Loucy (cell line): ENCODE data around the gene KRTAP19-6.

Experiments
- H2AFZ ChIP-seq: fragments of 200-600 bp; sonication (generic); 2 replicates; pipeline ENCODE4 v1.6.0; 2016; ENCODE audit warnings: antibody characterized with exemption, mild to moderate bottlenecking, low read length, moderate library complexity
- H3F3A ChIP-seq: fragments of 200-600 bp; 2 replicates; pipeline ENCODE4 v1.6.0; 2016; ENCODE audit warnings: antibody characterized with exemption, low read depth, mild to moderate bottlenecking
- H3K27me3 ChIP-seq: fragments of 200-600 bp; sonication (generic); 2 replicates; pipeline ENCODE4 v1.6.1; 2014; ENCODE audit warnings: low read length, mild to moderate bottlenecking; ENCODE audit not compliant: insufficient read depth, poor library complexity, severe bottlenecking
- H3K36me3 ChIP-seq: fragments of 200-600 bp; sonication (generic); 2 replicates; pipeline ENCODE4 v1.6.1; 2016; ENCODE audit warnings: low read length; ENCODE audit not compliant: insufficient read depth
- H3K4me1 ChIP-seq: fragments of 200-600 bp; sonication (generic); 2 replicates; pipeline ENCODE4 v1.5.1; 2014; ENCODE audit warnings: low read length, mild to moderate bottlenecking; ENCODE audit not compliant: insufficient read depth, poor library complexity, severe bottlenecking
- H3K4me2 ChIP-seq: fragments of 200-600 bp; sonication (generic); 2 replicates; pipeline ENCODE4 v1.6.0; 2014; ENCODE audit warnings: antibody characterized with exemption, low read length, low read depth, mild to moderate bottlenecking; ENCODE audit not compliant: poor library complexity, severe bottlenecking
- H3K4me3 ChIP-seq: fragments of 200-600 bp; sonication (generic); 2 replicates; pipeline ENCODE4 v1.5.1; 2014; ENCODE audit warnings: low read length, mild to moderate bottlenecking, mixed read lengths; ENCODE audit not compliant: poor library complexity, severe bottlenecking
- H3K79me2 ChIP-seq: fragments of 200-600 bp; sonication (generic); 2 replicates; pipeline ENCODE4 v1.6.1; 2014; ENCODE audit warnings: low read length; ENCODE audit not compliant: insufficient read depth
- H3K9ac ChIP-seq: fragments of 200-600 bp; sonication (generic); 2 replicates; pipeline ENCODE4 v1.6.0; 2014; ENCODE audit warnings: mild to moderate bottlenecking, low read depth, low read length, moderate library complexity; ENCODE audit not compliant: poor library complexity, severe bottlenecking
- H3K9me2 ChIP-seq: fragments of 200-600 bp; sonication (generic); replicated peaks from 2 replicates; pipeline ENCODE4 v1.6.1; 2016; ENCODE audit warnings: low read depth, low read length, mixed read lengths
- H3K9me3 ChIP-seq: fragments of 200-600 bp; sonication (generic); 2 replicates; pipeline ENCODE4 v1.6.1; 2014; ENCODE audit warnings: mild to moderate bottlenecking, antibody characterized with exemption, low read length, low read depth; ENCODE audit not compliant: insufficient read depth
- H4K20me1 ChIP-seq: fragments of 200-600 bp; sonication (generic); 2 replicates; pipeline ENCODE4 v1.6.0; 2014; ENCODE audit warnings: antibody characterized with exemption, low read length, mild to moderate bottlenecking; ENCODE audit not compliant: insufficient read depth, poor library complexity, severe bottlenecking
- EZH2phosphoT487 ChIP-seq: fragments of 200-600 bp; IDR thresholded peaks from 2 replicates; pipeline ENCODE4 v1.6.1; 2018; ENCODE audit warnings: antibody characterized with exemption, mild to moderate bottlenecking, moderate library complexity, borderline replicate concordance
- TF ChIP-seq, protein P1 (sequence below): fragments of 200-600 bp; sonication (generic); conservative IDR thresholded peaks from 2 replicates; pipeline ENCODE4 v1.5.1; 2014; ENCODE audit warnings: mild to moderate bottlenecking, antibody characterized with exemption, low read length

KRTAP19-6 gene, protein sequence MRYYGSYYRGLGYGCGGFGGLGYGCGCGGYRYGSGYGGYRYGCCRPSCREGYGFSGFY

DNA sequence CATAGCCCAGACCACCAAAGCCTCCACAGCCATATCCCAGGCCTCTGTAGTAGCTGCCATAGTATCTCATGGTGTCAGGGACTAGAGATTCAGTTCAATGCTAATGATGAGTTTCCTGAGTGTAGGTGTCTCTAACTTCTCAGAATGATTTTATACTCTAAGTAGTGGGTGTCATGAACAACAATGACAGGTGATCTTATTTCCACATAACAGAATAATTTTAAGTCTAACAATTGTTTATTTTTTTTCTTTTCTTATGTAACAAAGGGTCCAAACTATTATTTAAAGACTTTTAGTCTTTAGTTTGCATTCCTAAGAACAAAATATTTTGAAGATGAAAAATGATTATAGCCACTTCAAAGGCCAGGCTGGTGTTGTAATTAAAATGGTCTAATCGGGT, at the start of gene KRTAP19-6:
TSS of gene KRTAP19-6 (minus strand) at position 101 of the 400 bp plus-strand sequence. CDS start at position 70, 31 bp downstream.
- no peaks in the 10 kb centered on the region for H3K36me3 ChIP-seq
- TF ChIP-seq EZH2phosphoT487 = no peak
- TF ChIP-seq, protein P1, sequence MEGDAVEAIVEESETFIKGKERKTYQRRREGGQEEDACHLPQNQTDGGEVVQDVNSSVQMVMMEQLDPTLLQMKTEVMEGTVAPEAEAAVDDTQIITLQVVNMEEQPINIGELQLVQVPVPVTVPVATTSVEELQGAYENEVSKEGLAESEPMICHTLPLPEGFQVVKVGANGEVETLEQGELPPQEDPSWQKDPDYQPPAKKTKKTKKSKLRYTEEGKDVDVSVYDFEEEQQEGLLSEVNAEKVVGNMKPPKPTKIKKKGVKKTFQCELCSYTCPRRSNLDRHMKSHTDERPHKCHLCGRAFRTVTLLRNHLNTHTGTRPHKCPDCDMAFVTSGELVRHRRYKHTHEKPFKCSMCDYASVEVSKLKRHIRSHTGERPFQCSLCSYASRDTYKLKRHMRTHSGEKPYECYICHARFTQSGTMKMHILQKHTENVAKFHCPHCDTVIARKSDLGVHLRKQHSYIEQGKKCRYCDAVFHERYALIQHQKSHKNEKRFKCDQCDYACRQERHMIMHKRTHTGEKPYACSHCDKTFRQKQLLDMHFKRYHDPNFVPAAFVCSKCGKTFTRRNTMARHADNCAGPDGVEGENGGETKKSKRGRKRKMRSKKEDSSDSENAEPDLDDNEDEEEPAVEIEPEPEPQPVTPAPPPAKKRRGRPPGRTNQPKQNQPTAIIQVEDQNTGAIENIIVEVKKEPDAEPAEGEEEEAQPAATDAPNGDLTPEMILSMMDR = no peak
- H3K27me3 ChIP-seq = no peaks in the 10 kb centered on the region
- no peaks in the 10 kb centered on the region for H3K9me2 ChIP-seq
- no peaks in the 10 kb centered on the region for H3K4me1 ChIP-seq
- H3K79me2 ChIP-seq = no peaks in the 10 kb centered on the region
- H4K20me1 ChIP-seq = no peaks in the 10 kb centered on the region
- no peak within 1 kb of the TSS for H2AFZ ChIP-seq
- H3K9me3 ChIP-seq = no peaks in the 10 kb centered on the region
- H3K9ac ChIP-seq = no peak within 1 kb of the TSS
- no peak within 1 kb of the TSS for H3K4me3 ChIP-seq
- H3F3A ChIP-seq = no peaks in the 10 kb centered on the region
- no peak within 1 kb of the TSS for H3K4me2 ChIP-seq

DNA sequence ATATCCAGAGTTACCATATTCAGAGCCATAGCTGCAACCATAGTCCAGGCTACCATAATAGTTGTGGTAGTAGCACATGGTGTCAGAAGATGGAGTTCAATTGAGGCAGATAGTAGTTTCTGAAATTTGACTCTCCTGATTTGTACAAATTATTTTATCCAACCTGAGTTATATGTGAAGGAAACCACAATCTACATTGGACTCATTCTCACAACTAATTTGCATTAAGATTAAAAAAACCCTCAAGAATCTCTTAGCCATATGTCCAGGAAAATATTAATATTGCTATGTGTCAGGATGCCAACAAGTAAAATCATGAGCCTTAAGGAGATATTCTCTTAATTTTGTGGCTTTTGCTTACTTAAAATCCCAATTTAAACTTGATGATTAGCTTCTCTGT, 48.6 kb upstream of the KRTAP19-6 start, which contains the start of gene KRTAP22-2:
TSS of gene KRTAP22-2 (minus strand) at position 101 of the 400 bp plus-strand sequence.
- TF ChIP-seq EZH2phosphoT487 = no peak
- TF ChIP-seq, protein P1 = no peak
- H3K9me3 ChIP-seq = no peaks in the 10 kb centered on the region

DNA sequence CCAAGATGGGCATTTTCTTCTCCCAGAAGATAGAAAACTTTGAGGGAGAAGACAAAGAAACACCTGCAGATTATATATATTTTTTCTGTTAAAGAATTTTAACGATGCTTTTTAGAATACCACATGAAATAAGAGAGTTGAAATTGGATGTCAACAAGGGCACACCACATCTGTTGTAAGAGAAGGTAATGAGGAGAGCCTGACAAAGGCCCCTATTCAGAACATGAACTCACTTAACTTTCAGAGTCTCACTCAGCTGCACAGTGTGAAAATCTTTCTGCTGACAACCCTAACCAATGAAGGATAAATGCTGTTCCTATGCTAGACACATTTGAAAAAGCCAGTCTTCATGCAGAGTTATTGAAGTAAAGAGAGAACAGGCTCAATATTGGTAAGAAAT, 41.2 kb upstream of the KRTAP19-6 start:
- no peak overlapping the region for H2AFZ ChIP-seq

More for the DNA sequence above, 48.6 kb upstream of the KRTAP19-6 start, which contains the start of gene KRTAP22-2:
- H3K4me1 ChIP-seq = no peaks in the 10 kb centered on the region
- H3F3A ChIP-seq = no peaks in the 10 kb centered on the region
- no peak within 1 kb of the TSS for H3K4me3 ChIP-seq
- H2AFZ ChIP-seq = no peak within 1 kb of the TSS
- H3K4me2 ChIP-seq = no peak within 1 kb of the TSS
- H4K20me1 ChIP-seq = no peaks in the 10 kb centered on the region
- H3K9ac ChIP-seq = no peak within 1 kb of the TSS
- H3K36me3 ChIP-seq = no peaks in the 10 kb centered on the region
- no peaks in the 10 kb centered on the region for H3K79me2 ChIP-seq
- no peaks in the 10 kb centered on the region for H3K27me3 ChIP-seq
- H3K9me2 ChIP-seq = no peaks in the 10 kb centered on the region

More for the DNA sequence above, 41.2 kb upstream of the KRTAP19-6 start:
- Histone ChIP-seq H3F3A (no peaks in the 10 kb centered on the region), H3K27me3 (no peaks in the 10 kb centered on the region), H3K9me3 (no peaks in the 10 kb centered on the region), H3K79me2 (no peaks in the 10 kb centered on the region), H4K20me1 (no peaks in the 10 kb centered on the region), H3K9me2 (no peaks in the 10 kb centered on the region), H3K4me1 (no peaks in the 10 kb centered on the region), H3K36me3 (no peaks in the 10 kb centered on the region), H3K4me3 (no peak overlapping the region), H3K4me2 (no peak overlapping the region), H3K9ac (no peak overlapping the region)
- TF ChIP-seq EZH2phosphoT487 = no peak
- TF ChIP-seq, protein P1 = no peak
